ENCODE data around the gene ZBTB34. TPM values are rescaled to one million over a fixed set of nuclear protein-coding genes. Genes with fewer than 3 reads are reported as not detected.

Gene ZBTB34
- total and polyA plus RNA-seq, 2 of the 4 experiments (the other 2 are of a cell fraction), result 2.7 to 3.1 TPM

DNA sequence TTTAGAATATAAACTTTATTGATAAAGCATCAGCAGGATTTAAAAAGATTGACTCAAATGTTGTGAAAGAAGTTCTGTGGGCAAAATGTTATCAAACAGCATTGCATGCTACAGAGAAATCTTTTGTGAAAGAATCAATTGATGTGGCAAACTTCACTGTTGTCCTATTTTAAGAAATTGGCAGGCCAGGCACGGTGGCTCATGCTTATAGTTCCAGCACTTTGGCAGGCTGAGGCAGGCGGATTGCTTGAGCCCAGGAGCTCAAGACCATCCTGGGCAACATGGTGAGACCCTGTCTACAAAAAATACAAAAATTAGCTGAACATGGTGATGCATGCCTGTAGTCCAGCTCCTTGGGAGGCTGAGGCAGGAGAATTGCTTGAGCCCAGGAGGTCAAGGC is 38.2 kb upstream of the ZBTB34 start:
- no peak overlapping the region for H2BK15ac ChIP-seq (ENCODE audit: low read depth, low read length)
- no peak overlapping the region for H4K8ac ChIP-seq (ENCODE audit: low read depth in 2 of 2, low read length in 2 of 2)
- POLR2A ChIA-PET (ENCODE audit: unreplicated experiment), result interaction anchor here (0.6 kb wide), 1 partner anchor 609 kb away, joined by 14 read pairs; no protein-coding TSS in a partner anchor
- peaks cover 12% of the 10 kb centered on the region for H3K9me3 ChIP-seq (ENCODE audit: control insufficient read depth, insufficient read depth, low read length)
- H4K91ac ChIP-seq (ENCODE audit: insufficient read depth, low read depth, low read length), result no peak overlapping the region
- intact Hi-C loops (cut with micrococcal nuclease) (no loop called here), dilution Hi-C loops (cut with HindIII; ENCODE audit: low sequenced_read_pairs, unreplicated experiment) (no loop called here), in situ Hi-C loops (cut with MboI; ENCODE audit: low sequenced_read_pairs) (no loop called here)
- no peak overlapping the region for H3K14ac ChIP-seq (replicated peaks; ENCODE audit: low read depth, low read length)
- H3K9me1 ChIP-seq (ENCODE audit: insufficient read depth, low read length), result no peaks in the 10 kb centered on the region; the same call in 1 of the 2 replicates
- H2BK20ac ChIP-seq (ENCODE audit: low read depth, low read length), result no peak overlapping the region
- H3K4me1 ChIP-seq (ENCODE audit: control insufficient read depth, insufficient read depth, low read length), result no peaks in the 10 kb centered on the region
- no peak overlapping the region for H2AK9ac ChIP-seq (replicated peaks; ENCODE audit: low read depth, low read length, poor library complexity)
- H3K27me3 ChIP-seq (ENCODE audit: control insufficient read depth, insufficient read depth, low read length), result no peaks in the 10 kb centered on the region
- no peak for TF ChIP-seq MAFK (IDR thresholded peaks at IDR 0.05; ENCODE audit: low read depth, low read length)
- no peak for TF ChIP-seq RCOR1 (IDR thresholded peaks at IDR 0.05; ENCODE audit: insufficient replicate concordance, low read length)
- no peak for TF ChIP-seq FOS (IDR thresholded peaks at IDR 0.05; ENCODE audit: low read depth, low read length)
- no peak for TF ChIP-seq CHD1 (IDR thresholded peaks at IDR 0.05; ENCODE audit: low read depth, low read length)
- no peak for TF ChIP-seq SMC3 (IDR thresholded peaks at IDR 0.05; ENCODE audit: low read depth, low read length)
- TF ChIP-seq MAZ (IDR thresholded peaks at IDR 0.05; ENCODE audit: borderline replicate concordance, low read depth, low read length), result no peak
- TF ChIP-seq BHLHE40 (IDR thresholded peaks at IDR 0.05; ENCODE audit: low read depth, low read length), result no peak
- TF ChIP-seq, protein P1, sequence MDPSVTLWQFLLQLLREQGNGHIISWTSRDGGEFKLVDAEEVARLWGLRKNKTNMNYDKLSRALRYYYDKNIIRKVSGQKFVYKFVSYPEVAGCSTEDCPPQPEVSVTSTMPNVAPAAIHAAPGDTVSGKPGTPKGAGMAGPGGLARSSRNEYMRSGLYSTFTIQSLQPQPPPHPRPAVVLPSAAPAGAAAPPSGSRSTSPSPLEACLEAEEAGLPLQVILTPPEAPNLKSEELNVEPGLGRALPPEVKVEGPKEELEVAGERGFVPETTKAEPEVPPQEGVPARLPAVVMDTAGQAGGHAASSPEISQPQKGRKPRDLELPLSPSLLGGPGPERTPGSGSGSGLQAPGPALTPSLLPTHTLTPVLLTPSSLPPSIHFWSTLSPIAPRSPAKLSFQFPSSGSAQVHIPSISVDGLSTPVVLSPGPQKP (IDR thresholded peaks at IDR 0.05; ENCODE audit: borderline replicate concordance, low read depth, low read length), result no peak
- TF ChIP-seq RFX5 (IDR thresholded peaks at IDR 0.05; ENCODE audit: low read depth, low read length), result no peak
- TF ChIP-seq MXI1 (IDR thresholded peaks at IDR 0.05; ENCODE audit: borderline replicate concordance, low read depth, low read length), result no peak
- TF ChIP-seq RAD21 (IDR thresholded peaks at IDR 0.05; ENCODE audit: low read length), result no peak
- no peak for TF ChIP-seq NFE2L2 (IDR thresholded peaks at IDR 0.05; ENCODE audit: low read depth, low read length)
- TF ChIP-seq CEBPB (IDR thresholded peaks at IDR 0.05; ENCODE audit: low read depth, low read length), result no peak
- TF ChIP-seq POLR2A (IDR thresholded peaks at IDR 0.05; ENCODE audit: low read depth, low read length), result no peak
- TF ChIP-seq, protein P2, sequence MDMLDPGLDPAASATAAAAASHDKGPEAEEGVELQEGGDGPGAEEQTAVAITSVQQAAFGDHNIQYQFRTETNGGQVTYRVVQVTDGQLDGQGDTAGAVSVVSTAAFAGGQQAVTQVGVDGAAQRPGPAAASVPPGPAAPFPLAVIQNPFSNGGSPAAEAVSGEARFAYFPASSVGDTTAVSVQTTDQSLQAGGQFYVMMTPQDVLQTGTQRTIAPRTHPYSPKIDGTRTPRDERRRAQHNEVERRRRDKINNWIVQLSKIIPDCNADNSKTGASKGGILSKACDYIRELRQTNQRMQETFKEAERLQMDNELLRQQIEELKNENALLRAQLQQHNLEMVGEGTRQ (IDR thresholded peaks at IDR 0.05; ENCODE audit: low read depth, low read length), result no peak
- TF ChIP-seq, protein P3, sequence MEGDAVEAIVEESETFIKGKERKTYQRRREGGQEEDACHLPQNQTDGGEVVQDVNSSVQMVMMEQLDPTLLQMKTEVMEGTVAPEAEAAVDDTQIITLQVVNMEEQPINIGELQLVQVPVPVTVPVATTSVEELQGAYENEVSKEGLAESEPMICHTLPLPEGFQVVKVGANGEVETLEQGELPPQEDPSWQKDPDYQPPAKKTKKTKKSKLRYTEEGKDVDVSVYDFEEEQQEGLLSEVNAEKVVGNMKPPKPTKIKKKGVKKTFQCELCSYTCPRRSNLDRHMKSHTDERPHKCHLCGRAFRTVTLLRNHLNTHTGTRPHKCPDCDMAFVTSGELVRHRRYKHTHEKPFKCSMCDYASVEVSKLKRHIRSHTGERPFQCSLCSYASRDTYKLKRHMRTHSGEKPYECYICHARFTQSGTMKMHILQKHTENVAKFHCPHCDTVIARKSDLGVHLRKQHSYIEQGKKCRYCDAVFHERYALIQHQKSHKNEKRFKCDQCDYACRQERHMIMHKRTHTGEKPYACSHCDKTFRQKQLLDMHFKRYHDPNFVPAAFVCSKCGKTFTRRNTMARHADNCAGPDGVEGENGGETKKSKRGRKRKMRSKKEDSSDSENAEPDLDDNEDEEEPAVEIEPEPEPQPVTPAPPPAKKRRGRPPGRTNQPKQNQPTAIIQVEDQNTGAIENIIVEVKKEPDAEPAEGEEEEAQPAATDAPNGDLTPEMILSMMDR (conservative IDR thresholded peaks at IDR 0.05; ENCODE audit: low read depth, low read length), result no peak
- H2BK5ac ChIP-seq (ENCODE audit: low read depth, low read length, poor library complexity, severe bottlenecking), result no peak overlapping the region
- H3K9ac ChIP-seq (ENCODE audit: low read depth, low read length), result no peak overlapping the region
- BruUV-seq (replicated peaks), result no TSS peak
- H4K20me1 ChIP-seq (ENCODE audit: insufficient read depth, low read length), result peaks cover 23% of the 10 kb centered on the region
- no peak overlapping the region for H4K5ac ChIP-seq (ENCODE audit: low read depth, low read length)
- H2AFZ ChIP-seq (replicated peaks; ENCODE audit: low read length, poor library complexity), result no peak overlapping the region
- H3K56ac ChIP-seq (ENCODE audit: extremely low read depth, insufficient read depth, low read length), result no peak overlapping the region
- ATAC-seq (ENCODE audit: low read depth) (no peak), DNase-seq (no peak)
- H3K36me3 ChIP-seq (ENCODE audit: control insufficient read depth, insufficient read depth, low read length), result peaks cover 14% of the 10 kb centered on the region
- no peak overlapping the region for H3K4me2 ChIP-seq (ENCODE audit: low read depth, low read length)
- H3K27ac ChIP-seq (ENCODE audit: insufficient read depth, low read length), result no peak overlapping the region
- no peak overlapping the region for H2AK5ac ChIP-seq (ENCODE audit: low read depth, low read length)
- CTCF ChIA-PET, result interaction anchor here (0.7 kb wide), 1 partner anchor 29 kb away, joined by 3 read pairs; no protein-coding TSS in a partner anchor
- peaks cover 32 to 48% of the 10 kb centered on the region in 2 experiments for H3K79me1 ChIP-seq (ENCODE audit: low read depth in 1 of 2, low read length in 2 of 2)
- no peak overlapping the region for H3K4me3 ChIP-seq (ENCODE audit: insufficient read depth, low read depth, low read length)
- no peak overlapping the region for H3K23ac ChIP-seq (ENCODE audit: low read depth, low read length)
- H3K4ac ChIP-seq (ENCODE audit: low read depth, low read length), result no peak overlapping the region
- 72% methylated on average over 2 of the region's 2 CpGs; no CpG with 5 or more reads in 1 of the 2 experiments for WGBS, 2 experiments (ENCODE audit: extremely low coverage in 2 of 2, insufficient read length in 1 of 2)
- no peak overlapping the region for H2BK120ac ChIP-seq (ENCODE audit: low read depth, low read length)
- no peak overlapping the region for H3K18ac ChIP-seq (ENCODE audit: low read depth, low read length)
